Colonic mucosa (tissue), 4 donors: ENCODE measurements around the gene MED31. TPM values are rescaled to one million over a fixed set of nuclear protein-coding genes. Genes with fewer than 3 reads are reported as not detected.

Source experiments
- DNase-seq: peaks from one replicate; pipeline ENCODE4 v3.0.0-alpha.2; 2020
- H3K27ac ChIP-seq: fragments of 200-600 bp; one replicate; pipeline ENCODE4 v1.8.0; 2021
- H3K27me3 ChIP-seq: fragments of 200-600 bp; one replicate; pipeline ENCODE4 v1.8.0; 2021
- H3K36me3 ChIP-seq: fragments of 200-600 bp; one replicate; pipeline ENCODE4 v1.8.0; 2021
- H3K4me1 ChIP-seq: fragments of 200-600 bp; one replicate; pipeline ENCODE4 v1.8.0; 2021; ENCODE audit warnings: mild to moderate bottlenecking
- H3K4me3 ChIP-seq: fragments of 200-600 bp; one replicate; pipeline ENCODE4 v1.8.0; 2021
- H3K9ac ChIP-seq, 2 donors: one replicate each; pipeline ENCODE4 v1.7.0; 2013; ENCODE audit warnings: control low read depth in 2 of 2, low read depth in 2 of 2, low read length in 2 of 2
- H3K9me3 ChIP-seq: fragments of 200-600 bp; one replicate; pipeline ENCODE4 v1.8.0; 2021
- CTCF ChIP-seq: fragments of 200-600 bp; IDR thresholded peaks from one replicate; pipeline ENCODE4 v1.8.0; 2022; ENCODE audit warnings: antibody characterized with exemption, mild to moderate bottlenecking
- intact Hi-C: fragments of 100-400 bp; cut with DNase I; formaldehyde crosslinking; loops from one replicate; pipeline ENCODE4 v1.14.1; 2022
- total RNA-seq, 2 donors: library from RNA; stranded (reverse); fragmentation: NEBNext Ultra II Directional in 1 of 2; extraction: Animal tissue kit (Norgen Biotek cat#: 25700) in 1 of 2; gene quantifications; one replicate each; pipeline ENCODE4 v1.2.1, GENCODE V29; 2021
- donor health status: healthy.
- donor health status: DM: no; HTN: no; CAD: no.
- donor health status: DM: no; HTN: no; CAD: no.

MED31 gene
- total RNA-seq, 2 donors from 2014 or later, result 14.3 to 15.2 TPM

GRCh38 chr17:6670999-6671398, 19.6 kb upstream of the MED31 start:
- TF ChIP-seq CTCF, result no peak
- no peak for DNase-seq
- H3K36me3 ChIP-seq, result no peaks in the 10 kb centered on the region
- no peak overlapping the region for H3K4me3 ChIP-seq
- no peaks in the 10 kb centered on the region for H3K4me1 ChIP-seq
- H3K27ac ChIP-seq, result no peak overlapping the region
- no peak overlapping the region for H3K9ac ChIP-seq
- H3K9me3 ChIP-seq, result no peaks in the 10 kb centered on the region
- no peaks in the 10 kb centered on the region for H3K27me3 ChIP-seq
- intact Hi-C loops, result no loop called here

DNA sequence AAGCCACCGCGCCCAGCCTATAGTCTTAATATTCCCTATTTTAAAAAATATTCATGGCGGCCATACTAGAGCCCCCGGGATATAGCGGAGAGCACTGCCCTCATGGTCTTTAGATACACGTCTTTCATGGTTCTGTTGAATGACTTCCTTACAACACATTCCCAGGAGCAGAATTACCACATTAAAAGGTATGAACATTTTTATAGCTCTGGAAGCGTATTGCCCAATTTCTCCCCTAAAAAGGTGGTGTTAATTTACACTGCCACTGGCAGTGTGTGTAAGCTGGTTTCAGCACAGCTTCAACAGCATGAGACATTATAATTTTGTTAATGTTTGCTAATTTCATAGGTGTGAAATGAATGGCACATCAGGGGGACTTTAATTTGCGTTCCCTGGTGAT, 19.2 kb upstream of the MED31 start:
- Histone ChIP-seq H3K4me1 (no peaks in the 10 kb centered on the region), H3K4me3 (no peak overlapping the region), H3K36me3 (no peaks in the 10 kb centered on the region), H3K9me3 (no peaks in the 10 kb centered on the region), H3K9ac (no peak overlapping the region), H3K27ac (no peak overlapping the region), H3K27me3 (no peaks in the 10 kb centered on the region)
- intact Hi-C loops, result no loop called here
- no peak for DNase-seq
- TF ChIP-seq CTCF, result no peak

DNA sequence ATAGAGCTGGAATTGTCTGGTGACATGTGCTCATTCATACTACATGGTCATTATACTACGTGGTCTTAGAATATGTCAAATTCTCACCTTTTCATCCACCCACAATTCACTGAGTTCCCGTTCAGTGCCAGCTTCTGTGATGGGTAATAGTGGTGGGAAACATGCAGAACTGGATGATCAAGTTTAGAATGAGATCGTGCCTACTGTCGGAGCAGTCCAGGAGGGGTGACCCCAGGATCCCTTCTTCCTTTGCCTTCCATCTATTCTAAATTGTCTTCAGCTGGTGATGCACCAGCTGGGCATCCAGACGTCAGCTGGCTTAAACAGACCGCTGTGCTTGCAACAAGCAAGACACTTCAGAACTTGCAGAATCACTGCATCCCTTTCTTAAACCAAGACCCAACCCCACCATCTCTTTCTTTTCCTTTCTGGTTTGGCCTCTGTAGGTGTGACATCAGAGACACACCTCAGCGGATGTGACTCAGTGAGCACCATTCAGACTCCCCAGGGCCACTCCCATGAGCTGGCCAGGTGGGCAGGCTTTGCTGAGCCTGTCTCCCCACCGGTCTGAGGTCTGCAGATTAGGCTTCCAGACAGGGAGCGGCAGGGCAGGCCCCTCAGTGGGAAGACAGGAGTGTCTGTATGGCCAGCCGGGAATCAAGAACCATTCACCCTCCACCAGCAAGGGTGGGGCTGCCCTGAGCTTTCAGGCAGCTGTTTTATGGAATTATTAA, 18.2 kb upstream of the MED31 start:
- no peak overlapping the region for H3K9ac ChIP-seq
- no peak for TF ChIP-seq CTCF

GRCh38 chr17:6668727-6669425, 17.5 kb upstream of the MED31 start:
- no peak for DNase-seq
- H3K27ac ChIP-seq, result no peak overlapping the region
- no peaks in the 10 kb centered on the region for H3K4me1 ChIP-seq
- no peaks in the 10 kb centered on the region for H3K9me3 ChIP-seq
- no peaks in the 10 kb centered on the region for H3K36me3 ChIP-seq
- intact Hi-C loops, result loop anchor here (5.0 to 10.0 kb wide), 2 partner anchors 166 to 338 kb away; partner anchors contain the start of gene TEKT1
- H3K27me3 ChIP-seq, result no peaks in the 10 kb centered on the region
- H3K9ac ChIP-seq, result no peak overlapping the region
- no peak for TF ChIP-seq CTCF
- H3K4me3 ChIP-seq, result no peak overlapping the region

More for the DNA sequence above, 18.2 kb upstream of the MED31 start:
- no peaks in the 10 kb centered on the region for H3K9me3 ChIP-seq
- no peak overlapping the region for H3K4me3 ChIP-seq
- H3K27me3 ChIP-seq, result no peaks in the 10 kb centered on the region
- no peaks in the 10 kb centered on the region for H3K4me1 ChIP-seq
- intact Hi-C loops, result loop anchor here (5.0 to 10.0 kb wide), 2 partner anchors 165 to 338 kb away; partner anchors contain the start of gene TEKT1
- DNase-seq, result no peak
- H3K36me3 ChIP-seq, result no peaks in the 10 kb centered on the region
- no peak overlapping the region for H3K27ac ChIP-seq

GRCh38 chr17:6668219-6668618, 16.8 kb upstream of the MED31 start:
- H3K4me3 ChIP-seq, result no peak overlapping the region
- no peaks in the 10 kb centered on the region for H3K9me3 ChIP-seq
- no peak overlapping the region for H3K27ac ChIP-seq
- H3K4me1 ChIP-seq, result no peaks in the 10 kb centered on the region
- no peak overlapping the region for H3K9ac ChIP-seq
- no peak for TF ChIP-seq CTCF
- intact Hi-C loops, result loop anchor here (5.0 to 10.0 kb wide), 2 partner anchors 167 to 339 kb away; partner anchors contain the start of gene TEKT1
- H3K36me3 ChIP-seq, result no peaks in the 10 kb centered on the region
- H3K27me3 ChIP-seq, result no peaks in the 10 kb centered on the region
- DNase-seq, result no peak
